Loucy (cell line): ENCODE measurements around the gene NMRAL1.

Experiments used
- CTCF ChIP-seq: fragments of 200-600 bp; sonication (generic); conservative IDR thresholded peaks from 2 replicates; pipeline ENCODE4 v1.5.1; 2014; ENCODE audit warnings: mild to moderate bottlenecking, antibody characterized with exemption, low read length
- EZH2phosphoT487 ChIP-seq: fragments of 200-600 bp; IDR thresholded peaks from 2 replicates; pipeline ENCODE4 v1.6.1; 2018; ENCODE audit warnings: antibody characterized with exemption, mild to moderate bottlenecking, moderate library complexity, borderline replicate concordance

DNA sequence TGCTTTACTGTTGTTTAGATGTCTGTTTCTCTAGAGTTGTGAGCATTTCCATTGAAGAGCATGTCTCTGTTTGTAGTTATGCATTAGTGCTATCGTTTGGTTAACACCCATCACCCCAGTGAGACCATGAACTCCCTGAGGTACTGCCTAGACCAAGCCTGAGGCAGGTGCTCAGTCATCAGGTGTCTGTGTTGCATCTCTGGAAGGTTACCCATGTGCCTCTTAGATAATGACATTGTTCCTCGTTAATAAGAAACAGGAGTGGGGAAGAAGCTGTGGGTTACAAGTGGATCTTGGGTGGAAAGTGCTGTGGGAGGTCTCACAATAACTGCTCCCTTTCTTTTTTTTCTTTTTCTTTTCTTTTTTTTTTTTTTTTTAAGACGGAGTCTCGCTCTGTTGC, 30.4 kb downstream of the NMRAL1 start:
- TF ChIP-seq CTCF (no peak), EZH2phosphoT487 (no peak)
